HG03521 (cell line): Measurements from ENCODE around the gene CYTH1.

ENCODE experiments used
- ATAC-seq: cut with Tn5 transposase; IDR thresholded peaks from one replicate; pipeline ENCODE4 v1.9.1; 2021; ENCODE audit warnings: mild to moderate bottlenecking, moderate library complexity; ENCODE audit not compliant: unreplicated experiment

Gene CYTH1, protein sequence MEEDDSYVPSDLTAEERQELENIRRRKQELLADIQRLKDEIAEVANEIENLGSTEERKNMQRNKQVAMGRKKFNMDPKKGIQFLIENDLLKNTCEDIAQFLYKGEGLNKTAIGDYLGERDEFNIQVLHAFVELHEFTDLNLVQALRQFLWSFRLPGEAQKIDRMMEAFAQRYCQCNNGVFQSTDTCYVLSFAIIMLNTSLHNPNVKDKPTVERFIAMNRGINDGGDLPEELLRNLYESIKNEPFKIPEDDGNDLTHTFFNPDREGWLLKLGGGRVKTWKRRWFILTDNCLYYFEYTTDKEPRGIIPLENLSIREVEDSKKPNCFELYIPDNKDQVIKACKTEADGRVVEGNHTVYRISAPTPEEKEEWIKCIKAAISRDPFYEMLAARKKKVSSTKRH

DNA sequence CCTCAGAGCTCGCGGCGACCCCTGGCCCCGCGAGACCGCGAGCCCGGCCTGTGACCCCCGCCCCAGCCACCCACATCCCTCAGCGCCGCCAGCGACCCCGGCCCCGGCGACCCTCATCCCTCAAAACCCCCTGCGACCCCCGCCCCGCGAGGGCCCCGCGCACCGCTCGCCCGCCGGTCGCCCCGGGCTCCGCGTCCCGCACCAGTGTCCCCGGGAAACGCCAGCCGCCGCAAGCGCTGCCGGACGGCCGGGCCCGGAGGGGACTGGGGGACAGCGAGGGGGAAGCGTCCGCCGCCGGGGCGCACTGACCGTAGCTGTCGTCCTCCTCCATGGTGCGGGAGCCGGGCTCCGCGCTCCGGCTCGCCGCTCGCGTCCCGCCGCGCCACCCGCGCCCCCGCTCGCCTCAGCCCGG, at the start of gene CYTH1:
CYTH1 (minus strand) TSS at position 381 of the 412 bp plus-strand sequence; CDS start at position 331, 50 bp downstream.
- no peak for ATAC-seq

DNA sequence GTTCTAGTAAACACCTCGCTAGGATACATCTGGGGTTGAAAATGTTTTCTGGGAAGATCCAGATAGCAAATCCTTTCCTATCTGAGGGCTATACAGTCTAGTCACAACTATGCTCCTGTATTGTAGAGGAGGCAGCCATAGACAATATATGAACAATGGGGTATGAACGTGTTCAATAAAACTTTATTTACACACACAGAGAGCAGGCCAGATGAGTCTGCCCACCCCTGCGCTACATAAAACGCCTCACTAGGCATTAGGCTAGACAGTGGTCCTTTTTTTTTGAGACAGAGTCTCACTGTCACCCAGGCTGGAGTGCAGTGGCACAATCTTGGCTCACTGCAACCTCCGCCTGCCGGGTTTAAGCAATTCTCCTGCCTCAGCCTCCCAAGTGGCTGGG, 47.4 kb upstream of the CYTH1 start:
- ATAC-seq = no peak

DNA sequence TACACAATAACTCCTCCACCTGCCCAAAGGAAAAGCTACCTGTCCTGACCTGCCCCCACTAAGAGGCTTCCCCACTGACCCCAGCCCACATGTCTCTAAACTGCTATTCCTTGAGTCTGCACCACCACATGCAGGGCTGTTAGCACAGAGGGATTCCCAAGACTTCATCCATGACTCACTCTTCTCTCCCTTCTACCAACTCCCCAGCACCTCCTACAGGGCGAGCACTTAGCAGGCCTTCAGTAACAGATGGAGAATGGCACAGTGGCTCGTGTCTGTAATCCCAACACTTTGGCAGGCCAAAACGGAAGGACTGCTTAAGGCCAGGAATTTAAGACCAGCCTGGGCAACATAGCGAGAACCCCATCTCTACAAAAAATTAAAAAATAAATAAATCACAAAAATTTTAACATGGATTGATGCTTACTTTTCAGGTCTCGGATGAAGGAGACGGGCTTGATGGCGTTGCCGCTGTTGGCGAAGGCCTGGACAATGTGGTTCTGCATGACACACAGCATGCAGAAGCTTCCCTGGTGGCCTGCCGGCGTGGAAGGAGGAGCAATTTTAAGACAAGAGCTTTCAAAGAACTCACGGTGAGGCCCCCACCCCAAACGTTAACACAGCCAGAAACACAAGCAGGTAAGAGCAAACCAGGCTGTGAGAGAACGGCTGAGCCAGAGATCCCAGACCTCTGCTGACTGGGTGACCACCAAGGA, 46.6 kb upstream of the CYTH1 start:
- ATAC-seq = no peak

DNA sequence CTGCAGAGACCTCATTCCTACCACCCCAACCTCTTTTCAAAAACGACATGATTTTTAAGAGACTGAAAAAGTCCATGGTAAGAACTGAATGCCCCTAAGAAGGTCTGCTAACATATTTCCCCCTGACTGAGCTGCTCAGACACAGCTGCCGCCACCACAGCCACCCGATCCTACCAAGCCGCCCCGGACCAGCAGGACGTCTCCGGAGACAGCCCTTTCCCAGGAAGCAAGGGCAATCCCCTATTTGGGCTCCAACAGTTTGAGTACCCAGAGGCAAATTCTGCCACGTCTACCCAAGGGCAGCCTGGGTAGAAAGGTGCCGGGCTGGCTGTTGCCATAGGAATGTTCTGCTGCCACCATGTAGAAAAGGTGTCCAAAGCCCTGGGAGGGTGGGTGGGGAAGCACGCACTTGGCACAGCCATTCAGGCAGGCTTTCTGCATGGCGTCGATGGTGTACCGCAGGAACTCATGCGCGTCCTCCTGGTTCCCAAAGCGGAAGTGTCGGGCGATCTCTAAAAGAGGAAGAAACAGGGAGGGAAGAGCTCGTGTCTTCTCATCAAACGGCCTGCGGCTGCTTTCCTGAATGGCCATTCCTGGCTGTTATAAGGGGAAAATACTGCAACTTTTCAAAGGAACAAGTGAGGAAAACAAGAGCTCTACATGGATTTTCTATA, 44.9 kb upstream of the CYTH1 start:
- no peak for ATAC-seq

DNA sequence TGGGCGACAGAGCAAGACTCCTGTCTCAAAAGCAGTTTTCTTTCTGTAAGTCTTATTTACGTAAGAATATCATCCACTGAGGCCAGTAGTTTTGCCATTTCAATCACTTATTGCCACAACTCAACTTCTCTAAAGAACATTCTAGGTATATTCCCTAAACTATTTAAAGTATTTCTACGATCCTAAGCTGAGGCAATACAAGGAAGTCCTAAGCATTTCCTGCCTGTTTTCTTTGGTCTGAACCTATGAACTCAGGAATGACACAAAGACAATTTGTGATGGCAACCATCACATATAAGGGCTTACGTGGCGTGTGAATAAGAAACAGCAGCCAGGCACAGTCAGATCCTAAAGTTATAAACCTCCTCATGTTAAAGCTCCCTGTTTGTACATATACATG, 44.3 kb upstream of the CYTH1 start:
- ATAC-seq = no peak

DNA sequence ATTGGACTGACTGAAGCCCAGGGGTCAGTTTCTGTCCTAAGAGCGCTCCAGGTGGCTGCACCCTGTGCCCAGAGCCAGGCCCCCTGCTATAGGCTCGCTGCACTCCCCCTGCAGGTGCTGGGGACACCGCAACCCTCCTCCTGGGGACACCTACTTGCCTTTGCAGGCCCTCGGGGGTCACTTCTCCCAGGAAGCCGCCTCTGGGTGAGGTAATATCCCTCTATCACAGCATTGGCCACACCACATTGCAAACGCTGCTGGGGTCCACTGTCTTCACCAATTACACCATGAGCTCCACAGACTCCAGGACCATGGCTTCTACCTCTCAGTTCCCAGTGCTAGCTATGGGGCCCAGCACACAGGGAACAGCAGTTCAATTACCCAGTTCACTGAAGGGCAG, 43.6 kb upstream of the CYTH1 start:
- ATAC-seq = no peak

DNA sequence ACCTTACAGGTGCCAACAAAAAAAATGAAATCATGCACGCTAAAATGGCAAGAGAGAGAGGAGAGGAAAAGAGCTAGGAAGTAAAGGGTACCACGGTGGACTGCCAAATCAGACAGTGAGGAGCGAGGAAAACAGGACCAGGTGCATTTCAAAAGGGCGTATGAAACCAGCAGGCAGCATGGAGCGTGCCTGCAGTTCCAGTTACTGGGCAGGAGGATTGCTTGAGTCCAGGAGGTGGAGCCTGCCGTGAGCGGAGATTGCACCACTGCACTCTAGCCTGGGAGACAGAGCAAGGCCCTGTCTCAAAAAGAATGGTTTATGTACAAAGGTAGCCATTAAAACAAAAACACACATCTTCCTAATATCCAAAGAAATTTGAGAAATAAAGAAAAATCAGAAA, 42.2 kb upstream of the CYTH1 start:
- no peak for ATAC-seq

DNA sequence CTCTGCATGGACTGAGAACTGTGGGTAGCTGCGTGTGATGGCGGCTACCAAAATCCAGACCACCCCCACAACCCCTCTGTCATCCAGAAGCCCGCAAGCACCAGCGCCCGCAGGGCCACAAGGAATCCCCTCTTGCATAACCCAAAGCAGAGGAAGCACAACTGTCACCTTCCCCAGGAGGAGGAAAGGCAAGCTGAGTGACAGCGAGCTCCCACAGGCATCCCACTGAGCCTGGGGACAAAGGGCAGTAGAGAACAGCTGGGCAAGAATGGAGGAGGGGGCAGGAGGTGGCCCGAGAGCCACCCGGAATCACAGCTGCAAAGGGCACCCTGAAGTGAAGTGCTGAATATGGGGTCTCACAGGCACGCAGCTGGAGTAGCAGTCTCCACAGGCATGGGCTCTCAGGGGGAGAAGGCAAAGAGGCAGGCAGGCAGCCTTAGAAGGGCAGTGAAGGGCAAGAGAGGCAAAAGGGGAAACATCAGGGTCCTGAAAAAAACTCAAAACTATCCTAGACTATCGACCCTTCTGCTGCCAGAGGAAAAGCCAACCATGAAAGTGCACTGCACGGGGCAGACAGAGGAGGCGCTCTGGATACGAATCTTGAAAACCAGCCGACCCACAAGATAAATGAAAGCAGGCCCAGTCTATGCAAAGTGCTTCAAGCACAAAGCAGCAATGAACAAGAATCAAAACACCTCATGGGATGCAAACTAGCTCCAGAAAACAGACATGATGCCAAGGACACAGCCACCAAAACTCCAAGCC, 41.4 kb upstream of the CYTH1 start:
- no peak for ATAC-seq

DNA sequence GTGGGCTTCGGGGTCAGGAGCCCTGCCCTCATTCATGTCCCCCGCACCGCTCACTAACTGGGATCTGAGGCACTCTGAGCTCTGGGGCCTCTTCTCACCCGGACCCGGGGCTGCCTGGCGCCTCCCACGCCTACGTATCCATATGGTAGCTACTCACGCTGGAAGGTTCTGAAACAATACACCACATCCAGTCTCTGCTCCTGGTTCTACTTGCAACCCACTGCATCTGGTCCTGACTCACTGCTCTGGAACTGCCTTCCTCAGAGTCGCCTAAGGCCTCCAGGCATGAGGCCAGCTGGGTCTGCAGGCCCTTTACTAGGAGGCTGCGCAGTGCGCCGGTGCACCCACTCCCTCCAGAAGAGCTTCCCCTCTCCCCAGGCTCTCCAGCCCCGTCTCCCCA, 40.5 kb upstream of the CYTH1 start:
- no peak for ATAC-seq

DNA sequence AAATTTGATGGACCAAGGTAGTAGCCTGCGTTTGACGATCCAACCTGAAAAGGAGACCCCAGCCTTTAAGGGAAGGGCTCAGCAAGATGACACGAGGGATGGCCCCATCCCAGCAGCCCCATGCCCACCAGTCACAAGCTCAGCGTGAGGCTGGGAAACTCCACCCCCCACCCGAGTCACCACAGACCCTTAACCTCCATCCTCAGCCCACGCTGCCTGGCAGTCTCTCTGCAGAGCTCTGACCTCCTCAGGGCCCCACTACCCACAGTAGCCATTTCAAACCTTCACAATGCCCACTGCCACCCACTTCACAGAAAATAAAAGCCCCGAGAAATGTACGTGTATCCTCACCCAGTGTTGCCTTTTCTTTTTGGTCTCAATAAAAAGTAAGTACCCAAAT, 39.9 kb upstream of the CYTH1 start:
- ATAC-seq = no peak

DNA sequence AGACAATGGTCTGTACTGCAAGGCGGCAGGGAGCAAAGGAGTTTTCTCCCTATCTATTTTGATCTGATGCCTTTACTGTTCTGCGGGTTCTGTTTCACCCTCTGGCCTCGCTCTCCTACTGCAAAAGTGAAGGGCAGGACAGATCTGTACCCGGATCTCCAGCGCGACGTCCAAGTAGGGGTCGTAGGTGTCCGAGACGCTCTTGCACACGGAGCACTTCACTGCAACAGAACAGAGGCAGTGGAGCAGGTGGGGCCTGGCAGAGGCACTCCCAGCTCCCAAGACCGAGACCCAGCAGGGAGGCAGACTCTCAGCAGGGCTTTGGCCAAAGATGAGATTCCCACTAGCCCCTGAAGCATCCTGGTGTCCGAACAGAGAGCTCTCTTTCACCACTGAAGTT, 38.8 kb upstream of the CYTH1 start:
- ATAC-seq = no peak

DNA sequence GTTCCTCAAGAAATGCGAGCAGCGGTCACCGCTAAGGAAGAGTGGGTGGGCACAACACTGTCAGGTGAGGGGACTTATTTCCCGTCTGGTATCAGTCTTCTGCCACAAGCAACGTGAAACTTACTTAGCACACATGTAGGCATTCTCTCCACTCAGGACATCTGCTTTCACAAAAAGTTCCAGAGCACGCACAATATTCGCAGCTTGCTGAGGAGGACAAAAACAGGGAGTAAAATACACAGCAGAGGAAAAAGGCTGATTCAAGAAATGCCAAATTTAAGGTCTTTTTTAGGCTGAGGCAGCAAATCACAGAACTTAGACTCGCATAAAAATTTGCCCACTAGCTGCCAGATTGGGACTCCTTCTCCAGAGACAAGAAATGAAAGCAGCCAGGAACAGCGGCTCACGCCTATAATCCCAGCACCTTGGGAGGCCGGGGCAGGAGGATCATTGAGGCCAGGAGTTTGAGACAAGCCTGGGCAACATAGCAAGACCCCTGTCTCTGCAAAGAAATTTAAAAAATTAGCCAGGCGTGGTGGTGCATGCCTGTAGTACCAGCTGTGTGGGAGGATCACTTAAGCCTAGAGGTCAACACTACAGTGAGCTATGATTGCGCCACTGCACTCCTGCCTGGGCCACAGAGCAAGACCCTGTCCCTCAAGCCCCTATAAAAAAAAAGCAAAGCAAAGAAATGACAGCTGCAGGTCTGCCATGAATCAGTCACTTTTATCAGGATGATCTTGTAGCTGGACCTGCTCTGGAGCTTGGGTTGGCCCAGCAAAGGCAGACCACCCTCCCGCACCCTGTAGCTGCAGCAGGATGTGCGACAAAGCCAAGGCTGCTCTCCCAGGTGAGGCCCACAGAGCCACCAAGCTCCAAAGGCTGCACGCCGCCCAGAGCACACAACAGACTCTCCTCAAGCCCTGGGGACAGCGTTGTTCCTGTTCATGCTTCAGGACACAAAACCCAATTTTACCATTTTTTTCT, 38.0 kb upstream of the CYTH1 start:
- ATAC-seq = no peak

DNA sequence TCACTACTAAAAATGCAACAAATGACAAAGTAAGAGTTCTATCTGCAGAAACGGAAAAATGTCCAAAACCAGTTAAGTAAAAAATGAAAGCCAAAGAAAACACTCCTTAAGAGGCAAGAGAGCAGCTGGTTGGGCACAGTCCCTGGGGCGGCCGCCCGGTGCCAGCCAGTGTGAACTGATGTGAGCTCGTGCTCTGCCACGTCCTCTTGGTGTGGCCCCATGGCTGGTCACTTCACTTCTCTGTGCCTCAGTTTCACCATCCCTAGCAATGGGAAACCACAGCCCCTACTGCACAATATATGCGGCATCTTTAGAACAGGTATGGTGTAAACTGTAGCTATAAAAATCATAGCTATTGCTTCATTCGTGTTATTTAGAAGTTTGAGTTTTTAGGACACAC, 37.3 kb upstream of the CYTH1 start:
- no peak for ATAC-seq

DNA sequence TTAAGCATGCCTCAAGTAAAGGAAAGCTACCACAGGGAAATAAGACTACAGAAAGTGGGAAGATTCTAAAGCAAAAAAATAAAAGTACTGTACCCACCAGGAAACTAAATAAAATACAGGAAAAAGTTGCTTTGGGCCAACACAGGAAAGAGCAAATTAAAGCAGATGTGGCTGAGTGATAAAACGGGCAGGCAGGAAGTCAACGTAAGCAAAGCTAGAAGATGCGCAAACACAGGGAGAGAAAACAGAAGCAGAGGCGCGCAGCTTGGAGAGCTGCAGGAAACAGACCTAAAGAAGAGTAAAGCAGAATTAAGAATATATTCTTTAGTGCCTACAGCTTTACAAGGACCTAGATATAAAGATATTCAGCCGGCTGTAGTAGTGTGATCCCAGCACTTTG, 36.9 kb upstream of the CYTH1 start:
- ATAC-seq = no peak

DNA sequence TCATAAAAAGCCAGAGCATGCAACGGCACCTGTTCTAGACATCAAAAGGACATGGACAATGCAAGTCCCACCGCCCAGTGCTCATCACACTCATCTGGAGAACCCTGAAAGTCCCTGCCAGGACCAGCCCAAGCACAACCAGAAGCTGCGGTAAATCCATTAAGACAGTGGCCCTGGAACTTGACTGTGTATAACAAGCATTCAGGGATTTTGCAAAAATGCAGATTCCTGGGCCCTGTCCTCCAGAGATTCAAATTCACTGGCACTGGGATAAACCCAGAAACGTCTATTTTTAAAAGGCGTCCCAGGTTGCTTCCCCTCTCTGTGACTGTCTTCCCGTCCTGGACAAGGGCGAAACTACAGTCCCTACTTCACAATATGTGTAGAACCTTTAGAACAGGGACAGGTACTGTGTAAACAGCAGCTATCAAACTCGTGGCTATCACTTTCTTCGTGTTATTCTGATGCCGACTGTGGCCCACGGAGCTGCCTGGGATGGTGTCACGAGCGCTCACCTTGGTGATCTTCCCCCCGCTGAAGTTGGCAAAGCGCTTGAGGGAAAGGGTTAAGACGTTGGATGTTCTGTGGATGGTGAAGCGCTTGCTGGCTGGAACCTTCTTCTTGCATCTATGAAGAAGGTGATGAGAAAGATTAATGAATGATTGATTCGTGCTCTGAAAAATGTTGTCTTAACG, 36.2 kb upstream of the CYTH1 start:
- no peak for ATAC-seq

DNA sequence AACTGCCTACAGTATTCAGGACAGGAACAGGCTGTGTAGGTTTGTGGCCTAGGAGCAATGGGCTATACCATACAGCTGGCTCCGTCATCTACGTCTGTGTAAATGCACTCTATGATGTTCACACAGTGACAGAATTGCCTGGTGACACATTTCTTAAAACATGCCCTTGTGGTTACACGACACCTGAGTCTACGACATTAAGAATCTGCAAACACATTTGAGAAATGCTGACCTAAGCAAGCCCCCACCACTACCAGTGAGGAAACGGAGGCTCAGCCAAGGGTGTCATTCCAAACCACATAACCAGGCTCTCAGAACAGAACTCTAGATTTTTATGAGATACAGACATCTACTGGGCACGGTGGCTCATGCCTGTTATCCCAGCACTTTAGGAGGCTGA, 35.0 kb upstream of the CYTH1 start:
- ATAC-seq = no peak

DNA sequence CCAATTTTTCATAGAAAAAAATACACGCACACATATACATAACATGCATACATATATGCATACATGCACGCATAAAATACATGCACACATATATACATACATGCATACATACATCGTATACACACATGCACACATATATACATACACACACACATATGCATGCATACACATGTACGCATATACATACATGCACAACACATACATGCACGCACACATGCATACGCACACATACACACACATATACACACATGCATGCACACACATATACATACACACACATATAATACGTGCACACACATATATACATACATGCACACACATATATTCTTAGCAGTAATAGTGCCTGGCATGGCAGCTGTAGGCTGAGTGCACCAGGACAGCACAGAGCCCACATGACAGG, 33.6 kb upstream of the CYTH1 start:
- no peak for ATAC-seq

DNA sequence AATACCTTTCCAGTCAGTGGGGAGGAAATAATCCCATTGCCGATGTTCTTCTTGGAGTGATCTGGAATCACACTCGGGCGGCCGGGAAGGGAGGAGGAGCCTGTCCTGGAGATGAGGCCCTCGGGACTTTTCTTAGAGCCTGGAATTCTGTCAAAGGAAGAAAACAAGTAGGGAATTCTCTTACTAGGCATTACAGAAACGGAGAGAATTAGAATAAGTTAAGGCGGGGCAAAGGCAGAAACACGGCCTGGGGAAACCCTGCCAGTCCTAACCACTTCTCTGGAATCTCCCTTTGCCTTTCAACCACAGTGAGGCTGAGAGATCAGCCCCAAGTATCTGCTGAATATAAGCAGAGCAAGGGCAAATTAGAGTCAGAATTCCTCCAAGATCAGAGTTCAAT, 30.8 kb upstream of the CYTH1 start:
- ATAC-seq = no peak

DNA sequence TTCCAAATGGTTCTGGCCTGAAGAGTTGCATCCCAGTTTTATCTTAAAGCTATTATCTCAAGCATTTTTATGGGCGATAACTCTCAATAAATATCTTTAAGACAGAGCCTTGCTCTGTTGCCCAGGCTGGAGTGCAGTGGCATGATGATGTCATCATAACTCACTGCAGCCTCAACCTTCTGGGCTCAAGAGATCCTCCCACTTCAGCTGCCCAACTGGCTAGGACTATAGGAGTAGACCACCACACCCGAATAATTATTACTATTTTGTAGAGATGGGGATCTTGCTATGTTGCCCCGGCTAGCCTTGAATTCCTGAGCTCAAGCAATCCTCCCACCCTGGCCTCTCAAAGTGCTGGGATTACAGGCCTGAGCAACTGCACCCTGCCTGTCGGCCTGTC, 26.1 kb upstream of the CYTH1 start:
- no peak for ATAC-seq
